Ascending aorta (tissue), 2 donors: ENCODE data around the gene THAP12. TPM values are rescaled to one million over a fixed set of nuclear protein-coding genes. Genes with fewer than 3 reads are reported as not detected.

ENCODE experiments used
- DNase-seq, 2 donors: peaks; one replicate each; pipeline ENCODE4 v3.0.0-alpha.2; 2019; ENCODE audit warnings: low spot score in 2 of 2
- H3K27ac ChIP-seq, 2 donors: fragments of 200-600 bp; sonication (generic); one replicate each; pipeline ENCODE4 v1.5.1; 2016 to 2017; ENCODE audit warnings: mild to moderate bottlenecking in 1 of 2
- H3K27me3 ChIP-seq: fragments of 200-600 bp; sonication (generic); one replicate; pipeline ENCODE4 v1.5.1; 2017
- H3K36me3 ChIP-seq, 2 donors: fragments of 200-600 bp; sonication (generic); one replicate each; pipeline ENCODE4 v1.5.1; 2016
- H3K4me1 ChIP-seq, 2 donors: fragments of 200-600 bp; sonication (generic); one replicate each; pipeline ENCODE4 v1.5.1; 2016 to 2017; ENCODE audit warnings: mild to moderate bottlenecking in 1 of 2
- H3K4me3 ChIP-seq, 2 donors: fragments of 200-600 bp; sonication (generic); one replicate each; pipeline ENCODE4 v1.5.1; 2016 to 2017; ENCODE audit warnings: mild to moderate bottlenecking in 1 of 2
- H3K9me3 ChIP-seq, 2 donors: fragments of 200-600 bp; sonication (generic); one replicate each; pipeline ENCODE4 v1.5.1; 2016
- CTCF ChIP-seq, 3 experiments: fragments of 200-600 bp in 2 of 3; fragments of 450-650 bp in 1 of 3; sonication (generic) in 2 of 3; IDR thresholded peaks; one replicate each; pipeline ENCODE4 v1.5.1; 2016 to 2019; ENCODE audit warnings: antibody characterized with exemption in 3 of 3, mild to moderate bottlenecking in 1 of 3, moderate library complexity in 1 of 3
- intact Hi-C: fragments of 100-400 bp; cut with DNase I; formaldehyde crosslinking; loops from one replicate; pipeline ENCODE4 v1.15.1; 2023
- total RNA-seq: library from RNA; depleted of rRNA; stranded (reverse); fragments of >200 nt; gene quantifications from one replicate; pipeline ENCODE4 v1.1.0, GENCODE V29; 2016

The THAP12 gene
- total RNA-seq, 1 donor from 2014 or later, result 12.7 TPM

- no peaks in the 10 kb centered on the region for H3K4me1 ChIP-seq
- no peaks in the 10 kb centered on the region for H3K36me3 ChIP-seq
- no peak for TF ChIP-seq CTCF (IDR thresholded peaks at IDR 0.05)
- no peak overlapping the region for H3K4me3 ChIP-seq
- intact Hi-C loops, result no loop called here
- H3K27ac ChIP-seq, result no peak overlapping the region
- DNase-seq, result no peak
- H3K9me3 ChIP-seq, result no peaks in the 10 kb centered on the region
- H3K27me3 ChIP-seq, result no peaks in the 10 kb centered on the region
Observed at GRCh38 chr11:76307978-76308747, 72.8 kb downstream of the THAP12 start.

- Histone ChIP-seq H3K9me3 (no peaks in the 10 kb centered on the region), H3K27ac (no peak overlapping the region), H3K4me1 (no peaks in the 10 kb centered on the region), H3K4me3 (no peak overlapping the region), H3K36me3 (no peaks in the 10 kb centered on the region), H3K27me3 (no peaks in the 10 kb centered on the region)
- intact Hi-C loops, result no loop called here
- no peak for DNase-seq
- TF ChIP-seq CTCF (IDR thresholded peaks at IDR 0.05), result no peak
Observed at GRCh38 chr11:76307396-76307795, 73.5 kb downstream of the THAP12 start.

- no peak for TF ChIP-seq CTCF (IDR thresholded peaks at IDR 0.05)
- no peak overlapping the region for H3K27ac ChIP-seq
- no peak overlapping the region for H3K4me3 ChIP-seq
- H3K27me3 ChIP-seq, result no peaks in the 10 kb centered on the region
- no peak for DNase-seq
- intact Hi-C loops, result loop anchor here (5.0 kb wide), 1 partner anchor 51 kb away; no protein-coding TSS in a partner anchor
- H3K36me3 ChIP-seq, result no peaks in the 10 kb centered on the region
- H3K9me3 ChIP-seq, result no peaks in the 10 kb centered on the region
- no peaks in the 10 kb centered on the region for H3K4me1 ChIP-seq
Observed at GRCh38 chr11:76303399-76303798, 77.5 kb downstream of the THAP12 start.

GRCh38 chr11:76302996-76303395 lies 77.9 kb downstream of the THAP12 start:
- TF ChIP-seq CTCF (IDR thresholded peaks at IDR 0.05), result no peak
- no peaks in the 10 kb centered on the region for H3K4me1 ChIP-seq
- no peak overlapping the region for H3K27ac ChIP-seq
- DNase-seq, result no peak
- H3K4me3 ChIP-seq, result no peak overlapping the region
- H3K36me3 ChIP-seq, result no peaks in the 10 kb centered on the region
- H3K9me3 ChIP-seq, result no peaks in the 10 kb centered on the region
- intact Hi-C loops, result loop anchor here (5.0 kb wide), 1 partner anchor 51 kb away; no protein-coding TSS in a partner anchor
- H3K27me3 ChIP-seq, result no peaks in the 10 kb centered on the region

Other genes starting within 250 kb of the THAP12 start
- gene WNT11, start 174.6 kb downstream of the THAP12 start, total RNA-seq, result 11.7 TPM
- gene GVQW3, start 191 bp upstream of the THAP12 start, total RNA-seq, result not detected
- 7.5 TPM for gene EMSY, start 63.9 kb upstream of the THAP12 start, total RNA-seq